SW 1271 (cell line): Measurements from ENCODE around the gene SLC44A1.

ENCODE experiments used
- DNase-seq, 2 experiments: peaks; one replicate each; lab custom pipeline; 2025; lab: John Stamatoyannopoulos, UW

The SLC44A1 gene

GRCh38 chr9:105244003-105244733, at the start of gene SLC44A1:
Gene SLC44A1 (plus strand): TSS chr9:105244651. CDS start chr9:105244869, 218 bp downstream.
- DNase-seq = peak; percentile 86 to 94

- no peak for DNase-seq
Observed at GRCh38 chr9:105195259-105195658, 49.2 kb upstream of the SLC44A1 start.

GRCh38 chr9:105198023-105198422, 46.4 kb upstream of the SLC44A1 start:
- DNase-seq = no peak

DNA sequence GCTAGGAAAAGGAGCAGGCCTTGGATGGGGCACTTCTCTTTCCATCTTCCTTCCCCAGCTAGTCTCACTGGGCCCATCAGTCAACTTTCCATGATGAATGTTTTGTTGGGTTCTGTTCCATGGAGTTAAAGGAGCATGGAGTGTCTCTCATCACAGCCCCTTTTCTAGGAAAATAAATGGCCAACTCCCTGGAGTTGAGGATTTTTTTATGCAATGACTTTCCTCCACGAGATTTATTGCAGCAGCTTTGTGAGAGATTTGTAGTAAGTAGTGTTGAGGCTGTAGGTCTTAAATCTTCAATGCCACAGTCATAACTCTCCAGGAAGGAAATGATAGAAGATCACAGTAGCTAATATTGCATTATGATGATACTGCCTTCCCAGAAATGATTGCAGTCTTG, 45.6 kb upstream of the SLC44A1 start:
- DNase-seq = no peak

- no peak for DNase-seq
Observed at GRCh38 chr9:105204416-105204815, 40.0 kb upstream of the SLC44A1 start.

- DNase-seq = no peak
Observed at GRCh38 chr9:105205787-105206495, 38.5 kb upstream of the SLC44A1 start.

DNA sequence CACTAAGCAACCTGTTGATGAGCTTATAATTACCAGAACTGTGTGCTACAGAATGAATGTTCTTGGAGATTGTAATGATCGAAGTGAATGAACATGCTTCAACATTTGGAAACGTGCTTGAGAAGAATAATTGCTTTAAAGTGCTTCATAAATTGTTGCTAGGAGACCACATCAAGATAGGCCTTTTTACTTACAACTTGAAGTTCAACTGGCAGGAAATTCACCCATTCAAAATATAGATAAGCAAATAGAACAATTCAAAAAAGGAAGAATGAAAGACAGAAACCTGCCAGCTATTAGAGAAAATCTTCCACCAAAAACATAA, 38.0 kb upstream of the SLC44A1 start:
- no peak for DNase-seq

DNA sequence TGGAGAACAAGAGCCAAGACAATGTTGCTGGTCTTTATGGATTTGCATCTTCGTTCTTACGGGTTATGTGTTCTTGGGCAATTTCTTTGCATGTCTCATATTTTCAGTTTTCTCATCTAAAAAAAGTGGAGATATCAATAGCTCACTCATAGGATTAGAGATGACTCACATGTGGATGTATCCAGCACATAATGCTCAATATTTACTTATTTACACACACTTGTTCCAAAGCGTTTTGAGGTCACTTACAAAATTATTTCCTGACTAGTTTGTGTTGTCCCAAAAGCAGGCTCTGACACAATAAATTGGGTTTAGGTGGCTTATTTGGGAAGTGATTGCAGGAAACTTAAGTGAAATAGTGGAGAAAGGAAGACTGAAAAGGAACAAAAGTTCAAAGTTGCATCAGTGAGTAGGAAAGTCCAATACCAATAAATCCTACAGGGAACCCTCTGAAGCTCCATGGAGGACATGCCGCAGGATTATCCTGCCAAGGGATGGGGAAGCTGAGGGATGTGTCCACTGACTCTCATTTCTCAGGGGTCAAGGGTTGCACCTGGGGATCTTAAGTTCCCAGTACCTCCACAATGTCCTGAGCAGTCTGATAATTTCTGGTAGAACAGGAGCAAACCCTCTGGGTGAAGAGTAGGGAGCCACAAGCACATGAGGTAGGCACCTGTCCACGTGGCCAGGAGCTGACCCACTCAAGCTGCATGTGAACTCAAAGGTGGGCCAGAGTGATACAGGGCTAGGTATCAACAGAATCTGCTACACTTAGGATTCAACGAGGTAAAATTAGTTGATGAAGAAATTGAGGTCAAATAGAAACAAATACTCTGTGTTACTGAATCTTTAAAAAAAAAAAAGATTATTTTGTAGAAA, 37.4 kb upstream of the SLC44A1 start:
- no peak for DNase-seq

DNA sequence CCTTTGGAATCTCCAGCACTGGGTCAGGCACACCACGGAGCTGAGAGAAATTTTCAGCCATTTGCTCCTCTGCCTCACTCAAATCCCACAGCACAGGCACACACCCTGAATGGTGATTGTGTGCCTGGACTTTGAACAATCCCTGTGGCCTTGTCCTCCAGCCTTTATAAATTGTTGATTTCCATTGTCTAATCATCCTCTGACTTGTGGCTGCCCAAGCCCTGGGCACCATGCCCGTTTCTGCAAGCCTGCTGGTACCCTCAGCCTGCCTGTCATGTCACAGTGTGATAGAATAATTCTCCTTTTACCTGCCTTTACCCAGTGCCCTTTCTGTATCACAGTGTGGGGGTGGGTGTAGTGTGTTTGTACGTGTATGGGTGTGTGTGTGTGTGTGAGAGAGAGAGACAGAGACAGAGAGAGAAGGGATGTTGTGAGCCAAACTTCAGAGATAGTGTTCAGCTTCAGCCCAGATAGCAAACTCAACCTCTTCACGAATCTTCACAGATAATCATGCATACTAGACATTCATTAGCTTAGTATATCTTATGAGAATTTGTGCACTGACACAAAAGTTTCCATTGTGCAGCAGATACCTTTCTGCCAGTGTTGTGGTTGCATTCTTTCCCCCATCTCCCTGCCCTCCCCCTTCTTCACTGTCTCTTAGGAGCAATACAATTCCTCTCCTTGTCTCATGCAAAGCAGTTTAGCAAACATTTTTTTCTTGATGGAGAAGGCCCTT, 27.8 kb upstream of the SLC44A1 start:
- DNase-seq = no peak

DNA sequence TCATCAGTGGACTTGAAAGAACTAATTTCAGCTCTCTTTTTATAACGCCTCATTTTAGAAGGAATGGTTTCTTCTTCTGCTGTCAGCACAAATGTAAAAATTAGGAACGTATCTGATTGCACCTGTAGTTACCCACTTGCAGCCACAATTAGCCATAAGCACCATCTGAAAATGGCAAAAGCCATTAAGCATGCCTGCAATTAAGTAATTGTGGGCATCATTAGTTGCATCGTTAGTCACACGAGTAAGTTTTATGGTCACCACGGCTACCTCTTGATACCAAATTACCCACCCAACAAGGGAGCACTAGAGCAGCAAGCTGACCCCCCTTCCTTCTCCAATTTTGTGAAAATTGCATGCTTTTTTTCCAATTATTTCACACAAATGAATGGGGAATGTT, 25.8 kb upstream of the SLC44A1 start:
- no peak for DNase-seq

- DNase-seq = no peak
Observed at GRCh38 chr9:105219291-105219805, 25.1 kb upstream of the SLC44A1 start.

GRCh38 chr9:105220451-105220850, 24.0 kb upstream of the SLC44A1 start:
- no peak for DNase-seq

GRCh38 chr9:105223544-105224140, 20.8 kb upstream of the SLC44A1 start:
- DNase-seq = no peak

- DNase-seq = no peak
Observed at GRCh38 chr9:105226055-105226454, 18.4 kb upstream of the SLC44A1 start.

DNA sequence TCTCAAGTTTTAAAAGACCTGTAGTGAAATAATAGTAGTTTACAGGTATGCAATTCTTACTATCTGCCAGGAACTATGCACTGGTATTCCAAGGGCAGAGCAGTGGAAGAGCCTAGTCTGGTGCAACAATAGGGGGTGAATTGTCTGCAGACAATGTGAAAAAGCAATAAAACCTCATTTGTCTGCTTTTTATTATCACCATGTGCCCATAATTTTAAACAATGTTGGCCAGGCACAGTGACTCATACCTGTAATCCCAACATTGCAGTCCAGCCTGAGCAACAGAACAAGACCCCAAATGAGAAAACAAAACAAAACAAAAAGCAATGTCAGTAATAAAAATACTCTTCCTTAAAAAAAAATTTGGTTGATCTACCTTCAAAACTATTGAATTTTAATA, 12.2 kb upstream of the SLC44A1 start:
- DNase-seq = no peak

- DNase-seq = no peak
Observed at GRCh38 chr9:105233873-105234272, 10.6 kb upstream of the SLC44A1 start.

GRCh38 chr9:105236261-105236660, 8.2 kb upstream of the SLC44A1 start:
- DNase-seq = no peak

GRCh38 chr9:105237246-105237645, 7.2 kb upstream of the SLC44A1 start:
- no peak for DNase-seq

DNA sequence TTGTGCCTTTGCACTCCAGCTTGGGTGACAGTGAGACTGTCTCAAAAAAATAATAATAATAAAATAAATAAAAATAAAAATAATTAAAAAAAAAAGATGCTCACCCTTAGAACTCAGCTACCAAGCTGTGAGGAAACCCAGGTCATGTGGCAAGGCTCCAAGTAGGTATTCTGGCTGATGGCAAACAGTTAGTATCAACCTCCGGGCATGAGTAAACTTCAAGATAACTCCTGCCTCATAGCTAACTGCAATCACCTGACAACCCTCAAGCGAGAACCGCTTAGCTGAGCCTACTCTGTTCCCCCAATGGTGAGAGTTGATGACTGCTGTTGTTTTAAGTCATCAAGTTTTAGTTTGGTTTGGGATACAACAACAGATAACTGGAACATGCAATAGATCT, 6.1 kb upstream of the SLC44A1 start:
- no peak for DNase-seq

GRCh38 chr9:105241356-105242043, 3.0 kb upstream of the SLC44A1 start:
- no peak for DNase-seq

- DNase-seq = no peak
Observed at GRCh38 chr9:105242062-105242461, 2.4 kb upstream of the SLC44A1 start.
